ENCODE measurements around the gene TIMP1.

Gene TIMP1

GRCh38 chrX:47581731-47582647, at the start of gene TIMP1:
Gene TIMP1, plus strand, starts transcription at chrX:47582436. Its CDS starts 980 bp downstream, at chrX:47583416.
- DNase-seq, result peak; percentile 90

DNA sequence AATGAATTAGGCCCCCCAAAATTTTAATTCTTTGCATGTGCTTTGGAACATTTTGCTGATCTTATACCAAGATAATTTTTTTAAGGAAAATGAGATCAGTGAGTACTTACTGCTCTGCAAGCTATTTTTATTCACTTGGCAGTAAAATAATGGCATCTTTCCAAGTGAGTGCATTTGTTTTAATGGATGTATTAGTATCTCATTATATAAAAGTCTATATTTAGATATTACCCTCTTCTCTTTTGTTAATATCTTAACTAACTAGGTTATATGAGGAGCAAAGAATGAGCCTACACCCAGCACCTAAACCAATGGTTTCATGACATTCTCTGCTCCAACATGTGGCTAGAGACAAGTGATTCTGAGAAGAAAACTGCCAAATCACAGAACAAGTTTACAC, 42.4 kb upstream of the TIMP1 start:
- DNase-seq, result no peak

DNA sequence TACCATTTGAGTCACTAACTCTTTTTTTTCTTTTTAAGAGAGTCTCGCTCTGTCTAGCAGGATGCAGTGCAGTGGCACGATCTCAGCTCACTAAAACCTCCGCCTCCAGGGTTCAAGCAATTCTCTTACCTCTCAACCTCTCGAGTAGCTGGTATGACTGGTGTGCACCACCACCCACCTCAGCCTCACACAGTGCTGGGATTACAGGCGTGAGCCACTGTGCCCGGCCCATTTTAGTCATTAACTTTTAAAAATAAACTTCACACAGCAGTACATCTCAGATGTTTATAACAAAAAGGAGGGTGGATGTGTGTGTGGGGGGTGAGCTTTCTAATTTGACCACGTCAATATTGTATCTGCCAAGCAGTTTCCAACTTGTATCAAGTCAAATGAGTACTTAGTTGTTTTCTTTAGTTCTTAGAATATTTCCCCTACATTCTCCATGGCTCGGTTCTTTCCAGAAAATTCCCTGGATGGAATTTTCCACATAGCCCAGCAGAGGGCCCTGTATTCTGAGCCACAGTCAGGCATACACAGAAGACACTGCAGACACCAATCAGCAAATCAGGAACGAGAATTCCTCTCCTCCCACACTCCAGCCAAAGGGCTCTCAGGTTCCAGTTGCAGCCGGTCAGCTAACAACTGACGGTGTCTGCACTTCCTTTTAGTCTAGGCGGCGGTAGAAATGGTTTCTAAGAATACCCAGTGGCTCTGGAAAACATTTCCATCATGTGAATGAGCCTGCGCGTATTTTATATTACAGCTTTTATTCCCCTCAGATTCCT, 41.3 kb upstream of the TIMP1 start:
- peak; percentile 82 for DNase-seq

GRCh38 chrX:47543496-47543895, 38.7 kb upstream of the TIMP1 start:
- DNase-seq, result no peak

GRCh38 chrX:47556045-47556623, 26.1 kb upstream of the TIMP1 start:
- DNase-seq, result peak; percentile 90

DNA sequence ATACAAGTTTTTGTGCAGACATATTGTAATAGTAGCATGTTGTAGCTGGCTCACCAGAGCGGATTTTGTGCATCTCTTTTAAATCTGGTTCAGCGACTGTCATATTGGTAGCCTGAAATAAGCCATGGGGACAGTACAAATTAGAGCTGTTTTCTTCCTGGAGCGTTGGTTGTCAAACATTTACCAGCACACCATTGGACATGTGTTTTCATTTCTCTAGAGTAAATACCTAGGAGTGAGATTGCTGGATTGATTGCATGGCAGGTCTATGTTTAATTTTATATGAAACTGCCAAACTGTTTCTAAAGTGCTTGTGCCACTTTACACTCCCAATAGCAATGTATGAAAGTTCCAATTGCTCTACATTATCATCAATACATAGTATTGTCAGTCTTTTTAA, 23.8 kb upstream of the TIMP1 start:
- no peak for DNase-seq

GRCh38 chrX:47560179-47560933, 21.9 kb upstream of the TIMP1 start:
- no peak for DNase-seq

- DNase-seq, result peak; percentile 98
Observed at GRCh38 chrX:47560934-47561658, 21.1 kb upstream of the TIMP1 start, which contains the start of gene ARAF. Gene ARAF, plus strand, starts transcription at chrX:47561205. Its CDS starts 1,763 bp downstream, at chrX:47562968.

- no peak for DNase-seq
Observed at GRCh38 chrX:47561659-47562151, 20.5 kb upstream of the TIMP1 start.

GRCh38 chrX:47562615-47563243, 19.5 kb upstream of the TIMP1 start:
- peak; percentile 55 for DNase-seq

- peak; percentile 46 for DNase-seq
Observed at GRCh38 chrX:47563801-47564315, 18.4 kb upstream of the TIMP1 start.

- DNase-seq, result no peak
Observed at GRCh38 chrX:47564438-47565085, 17.7 kb upstream of the TIMP1 start.

GRCh38 chrX:47566841-47567240, 15.4 kb upstream of the TIMP1 start:
- no peak for DNase-seq

GRCh38 chrX:47568656-47569295, 13.5 kb upstream of the TIMP1 start:
- DNase-seq, result no peak

DNA sequence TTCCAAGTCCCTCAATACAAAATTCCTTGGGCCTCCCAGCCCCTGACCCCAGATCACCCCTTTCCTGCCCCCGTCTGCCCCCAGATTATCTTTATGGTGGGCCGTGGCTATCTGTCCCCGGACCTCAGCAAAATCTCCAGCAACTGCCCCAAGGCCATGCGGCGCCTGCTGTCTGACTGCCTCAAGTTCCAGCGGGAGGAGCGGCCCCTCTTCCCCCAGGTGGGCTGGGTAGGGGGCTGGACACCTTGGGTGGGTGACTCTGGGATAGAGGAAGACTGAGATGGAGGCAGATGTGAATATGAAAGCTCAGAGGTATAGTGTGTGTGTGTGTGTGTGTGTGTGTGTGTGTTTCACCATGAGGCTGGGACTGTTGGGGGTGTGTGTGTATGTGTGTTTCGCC, 11.4 kb upstream of the TIMP1 start:
- DNase-seq, result no peak

DNA sequence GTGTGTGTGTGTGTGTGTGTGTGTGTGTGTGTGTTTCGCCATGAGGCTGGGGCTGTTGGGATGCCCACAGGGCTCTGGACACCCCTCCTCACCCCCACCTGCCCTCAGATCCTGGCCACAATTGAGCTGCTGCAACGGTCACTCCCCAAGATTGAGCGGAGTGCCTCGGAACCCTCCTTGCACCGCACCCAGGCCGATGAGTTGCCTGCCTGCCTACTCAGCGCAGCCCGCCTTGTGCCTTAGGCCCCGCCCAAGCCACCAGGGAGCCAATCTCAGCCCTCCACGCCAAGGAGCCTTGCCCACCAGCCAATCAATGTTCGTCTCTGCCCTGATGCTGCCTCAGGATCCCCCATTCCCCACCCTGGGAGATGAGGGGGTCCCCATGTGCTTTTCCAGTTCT, 11.0 kb upstream of the TIMP1 start:
- DNase-seq, result no peak

DNA sequence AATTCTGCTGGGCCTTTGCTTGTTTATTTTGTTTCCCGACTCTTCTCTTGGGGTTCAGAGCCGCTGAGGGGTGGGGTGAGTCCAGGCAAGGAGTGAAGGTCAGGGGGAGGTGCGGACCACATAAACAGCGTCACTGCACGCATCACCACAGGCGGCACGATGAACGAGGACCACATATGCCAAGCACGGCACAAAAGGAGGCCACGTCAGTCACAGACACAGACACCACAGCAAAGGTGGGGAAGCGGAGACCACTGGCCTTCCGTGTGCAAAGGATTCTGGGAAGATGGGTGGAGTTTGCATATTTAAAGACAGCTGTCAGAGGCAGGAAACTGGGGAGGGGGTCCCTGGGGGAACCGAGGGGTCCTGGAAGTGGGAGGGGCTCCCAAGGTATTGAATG, 10.3 kb upstream of the TIMP1 start:
- no peak for DNase-seq

DNA sequence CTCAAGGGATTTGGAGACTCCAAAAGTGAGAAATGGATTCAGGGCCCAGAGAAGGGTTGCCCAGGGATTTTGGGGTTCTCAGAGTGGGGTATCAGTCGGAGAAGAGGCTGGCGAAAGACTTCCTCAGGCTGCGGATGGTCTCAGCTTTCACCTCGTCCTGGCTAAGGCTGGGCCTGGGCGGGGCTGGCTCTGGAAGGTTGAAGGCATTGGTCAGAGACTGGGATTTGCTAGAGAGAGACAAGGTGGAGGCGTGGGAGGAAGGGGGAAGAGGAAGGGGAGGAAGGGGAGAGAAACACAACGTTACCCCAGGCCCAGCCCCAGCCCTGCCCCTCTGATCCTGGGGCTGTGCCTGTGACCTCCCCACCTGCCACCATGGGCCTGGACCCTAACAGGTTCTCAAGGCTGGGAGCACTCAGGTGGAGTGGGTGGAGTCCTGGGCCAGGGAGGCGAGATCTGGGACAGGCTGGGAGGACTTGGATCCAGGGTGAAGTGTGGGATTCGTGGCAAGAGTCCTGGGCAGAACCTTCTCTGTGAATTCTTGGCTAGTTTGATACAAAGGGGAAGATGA, 9.4 kb upstream of the TIMP1 start:
- DNase-seq, result no peak

- no peak for DNase-seq
Observed at GRCh38 chrX:47573341-47574075, 8.7 kb upstream of the TIMP1 start.
